SK-N-SH (cell line): ENCODE data around the gene TXNDC11. TPM values are rescaled to one million over a fixed set of nuclear protein-coding genes. Genes with fewer than 3 reads are reported as not detected.

Experiments used
- CTCF ChIA-PET: fragments of 300-600, 350-600 bp; formaldehyde crosslinking; extraction: SDS; loops from one replicate; lab custom pipeline; 2021; lab: Yijun Ruan, JAX
- POLR2A ChIA-PET: fragments of 350-600 bp; sonication (Branson Sonifier 250); formaldehyde crosslinking; extraction: SDS; loops from one replicate; lab custom pipeline; 2020; ENCODE audit warnings: antibody characterized with exemption, inconsistent platforms; lab: Yijun Ruan, JAX
- DNase-seq: peaks from one replicate; pipeline ENCODE4 v3.0.0; 2012
- H2AFZ ChIP-seq: fragments of 200-600 bp; sonication (generic); 2 replicates; pipeline ENCODE4 v1.8.1; 2016; ENCODE audit warnings: antibody characterized with exemption, mild to moderate bottlenecking, low read depth
- H3F3A ChIP-seq: fragments of 200-600 bp; sonication (generic); replicated peaks from 2 replicates; pipeline ENCODE3; 2016; ENCODE audit warnings: antibody characterized with exemption, mild to moderate bottlenecking; ENCODE audit not compliant: insufficient read depth
- H3K27ac ChIP-seq, 2 experiments: fragments of 200-500 bp in 1 of 2; fragments of 200-600 bp in 1 of 2; sonication (Bioruptor generic) in 1 of 2; sonication (generic), shearing (Covaris generic) in 1 of 2; 2 replicates each; pipeline versions ENCODE4 v1.5.1 to v1.6.1; 2014 to 2016; ENCODE audit warnings: low read depth in 2 of 2, inconsistent platforms in 1 of 2, low read length in 1 of 2, mild to moderate bottlenecking in 1 of 2, mixed read lengths in 1 of 2
- H3K27me3 ChIP-seq: fragments of 200-600 bp; sonication (generic), shearing (Covaris generic); 2 replicates; pipeline ENCODE4 v1.6.1; 2016; ENCODE audit warnings: mixed run types; ENCODE audit not compliant: insufficient read depth
- H3K36me3 ChIP-seq, 2 experiments: fragments of 200-500 bp in 1 of 2; fragments of 200-600 bp in 1 of 2; sonication (Bioruptor generic) in 1 of 2; sonication (generic) in 1 of 2; replicated peaks in 1 of 2; 2 replicates each; pipeline versions ENCODE3 to v1.5.1; 2014 to 2016; ENCODE audit warnings: low read length in 1 of 2, mild to moderate bottlenecking in 1 of 2; ENCODE audit not compliant: insufficient read depth in 2 of 2, control insufficient read depth in 1 of 2
- H3K4me1 ChIP-seq, 2 experiments: fragments of 200-500 bp in 1 of 2; fragments of 200-600 bp in 1 of 2; sonication (Bioruptor generic) in 1 of 2; sonication (generic), shearing (Covaris generic) in 1 of 2; 2 replicates each; pipeline versions ENCODE4 v1.5.1 to v1.6.1; 2014 to 2016; ENCODE audit warnings: low read depth in 1 of 2, low read length in 1 of 2, mixed run types in 1 of 2; ENCODE audit not compliant: insufficient read depth in 2 of 2, control insufficient read depth in 1 of 2
- H3K4me2 ChIP-seq: fragments of 200-600 bp; sonication (generic), shearing (Covaris generic); 2 replicates; pipeline ENCODE4 v1.6.1; 2017; ENCODE audit warnings: mixed run types
- H3K4me3 ChIP-seq, 2 experiments: fragments of 200-500 bp in 1 of 2; fragments of 200-600 bp in 1 of 2; sonication (Bioruptor generic) in 1 of 2; sonication (generic), shearing (Covaris generic) in 1 of 2; 2 replicates each; pipeline versions ENCODE4 v1.5.1 to v1.8.1; 2014 to 2016; ENCODE audit warnings: low read depth in 2 of 2, inconsistent platforms in 1 of 2, low read length in 1 of 2, mild to moderate bottlenecking in 1 of 2, mixed read lengths in 1 of 2, moderate library complexity in 1 of 2
- H3K79me2 ChIP-seq: fragments of 200-600 bp; sonication (generic); 2 replicates; pipeline ENCODE4 v1.8.1; 2017; ENCODE audit warnings: mild to moderate bottlenecking; ENCODE audit not compliant: insufficient read depth
- H3K9ac ChIP-seq: fragments of 200-600 bp; sonication (generic); 2 replicates; pipeline ENCODE4 v1.6.1; 2017; ENCODE audit warnings: mixed run types
- H3K9me2 ChIP-seq: fragments of 200-600 bp; sonication (generic); 2 replicates; pipeline ENCODE4 v1.6.1; 2017; ENCODE audit warnings: mixed run types
- H3K9me3 ChIP-seq: fragments of 200-600 bp; sonication (generic); 2 replicates; pipeline ENCODE4 v1.6.1; 2017; ENCODE audit warnings: mixed run types, mild to moderate bottlenecking, moderate library complexity
- H4K20me1 ChIP-seq: fragments of 200-600 bp; sonication (generic); 2 replicates; pipeline ENCODE4 v1.6.1; 2017; ENCODE audit warnings: mild to moderate bottlenecking, mixed run types; ENCODE audit not compliant: insufficient read depth
- CHD2 ChIP-seq: fragments of 150-350 bp; IDR thresholded peaks from 2 replicates; pipeline ENCODE4 v1.6.1; 2018; ENCODE audit warnings: low read length; ENCODE audit not compliant: partially characterized antibody
- CTCF ChIP-seq: fragments of 200-600 bp; sonication (generic); IDR thresholded peaks from 2 replicates; pipeline ENCODE4 v1.6.1; 2017; ENCODE audit warnings: antibody characterized with exemption, mild to moderate bottlenecking, moderate library complexity
- ELF1 ChIP-seq: IDR thresholded peaks from 2 replicates; pipeline ENCODE4 v1.4.0; 2012
- GATA2 ChIP-seq: sonication (generic); formaldehyde crosslinking; IDR thresholded peaks from 2 replicates; pipeline ENCODE4 v1.5.0; 2020; ENCODE audit warnings: mild to moderate bottlenecking, missing genetic modification reagents
- IRF3 ChIP-seq: fragments of 150-350 bp; IDR thresholded peaks from 2 replicates; pipeline ENCODE4 v1.6.1; 2016; ENCODE audit warnings: mild to moderate bottlenecking, low read depth, low read length
- JUND ChIP-seq: IDR thresholded peaks from 2 replicates; pipeline ENCODE4 v1.4.0; 2012
- MEF2A ChIP-seq: IDR thresholded peaks from 2 replicates; pipeline ENCODE4 v1.4.0; 2012; ENCODE audit warnings: low read depth, borderline replicate concordance
- NRF1 ChIP-seq: IDR thresholded peaks from 2 replicates; pipeline ENCODE4 v1.6.1; 2012; ENCODE audit warnings: low read depth, mild to moderate bottlenecking, low read length
- PBX3 ChIP-seq: IDR thresholded peaks from 2 replicates; pipeline ENCODE4; 2012
- RXRA ChIP-seq: IDR thresholded peaks from 2 replicates; pipeline ENCODE4 v1.4.0; 2012; ENCODE audit warnings: low read depth, mild to moderate bottlenecking, borderline replicate concordance
- SIN3A ChIP-seq: IDR thresholded peaks from 2 replicates; pipeline ENCODE4 v1.6.1; 2012; ENCODE audit warnings: low read depth, mild to moderate bottlenecking, low read length, moderate library complexity, borderline replicate concordance
- SMC3 ChIP-seq: IDR thresholded peaks from 2 replicates; pipeline ENCODE4 v1.6.1; 2012; ENCODE audit warnings: low read depth, low read length, improper control_type of control experiment
- TCF12 ChIP-seq: IDR thresholded peaks from 2 replicates; pipeline ENCODE4 v1.4.0; 2012
- TEAD4 ChIP-seq: IDR thresholded peaks from 2 replicates; pipeline ENCODE4 v1.4.0; 2012; ENCODE audit warnings: mild to moderate bottlenecking, borderline replicate concordance; ENCODE audit not compliant: insufficient read depth
- USF2 ChIP-seq: fragments of 150-350 bp; IDR thresholded peaks from 2 replicates; pipeline ENCODE4 v1.6.1; 2017; ENCODE audit warnings: antibody characterized with exemption, low read length, low read depth, borderline replicate concordance
- YY1 ChIP-seq: IDR thresholded peaks from 2 replicates; pipeline ENCODE4 v1.4.0; 2012; ENCODE audit warnings: low read depth, mild to moderate bottlenecking
- ZBTB33 ChIP-seq: IDR thresholded peaks from 2 replicates; pipeline ENCODE4 v1.4.0; 2012; ENCODE audit warnings: low read depth, borderline replicate concordance
- WGBS: methylation state at CpG from one replicate; pipeline ENCODE4 v1.1.6; 2017; ENCODE audit warnings: low lambda C conversion rate; 5-methylcytosine and 5-hydroxymethylcytosine counted together
- polyA plus RNA-seq, 3 experiments: library from polyadenylated mRNA; depleted of rRNA; stranded (reverse); fragments of >200 nt; gene quantifications; 2 replicates each; pipeline ENCODE4 v1.2.3, GENCODE V29; 2012

TXNDC11 gene
- polyA plus RNA-seq, 1 of the 3 experiments (the other 2 are of a cell fraction), result 37.0 TPM

DNA sequence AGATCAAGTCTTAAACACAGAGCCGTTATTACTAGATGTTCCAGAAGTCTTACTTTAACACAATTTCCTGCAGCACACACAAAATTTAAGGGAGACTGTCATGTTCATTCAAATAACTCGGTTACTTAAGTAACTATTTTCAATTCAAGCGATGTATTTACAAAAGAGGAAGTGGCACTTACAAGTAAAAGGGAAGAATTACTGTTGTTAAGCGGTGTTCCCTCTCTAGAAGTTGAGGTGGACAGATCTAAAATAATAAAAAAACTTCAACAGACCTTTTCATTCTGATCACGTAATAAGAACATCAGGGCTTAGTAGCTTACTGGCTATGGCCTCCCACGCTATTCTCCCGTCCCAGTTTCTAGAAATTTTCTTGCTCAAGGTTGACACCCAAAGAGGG, 26.2 kb upstream of the TXNDC11 start:
- peaks cover 59 to 86% of the 10 kb centered on the region in 2 experiments for H3K36me3 ChIP-seq
- no peak overlapping the region for H3K27ac ChIP-seq
- H2AFZ ChIP-seq, result no peak overlapping the region
- no peak overlapping the region for H3K9ac ChIP-seq
- no peaks in the 10 kb centered on the region for H3K4me1 ChIP-seq
- TF ChIP-seq IRF3 (no peak), ELF1 (no peak), SMC3 (no peak)
- H3K4me3 ChIP-seq, result no peak overlapping the region
- no peaks in the 10 kb centered on the region for H4K20me1 ChIP-seq
- H3K27me3 ChIP-seq, result no peaks in the 10 kb centered on the region
- H3K79me2 ChIP-seq, result peaks cover 21% of the 10 kb centered on the region
- ChIA-PET POLR2A (no interaction called here), CTCF (no interaction called here)
- no peaks in the 10 kb centered on the region for H3K9me2 ChIP-seq
- peaks cover 18% of the 10 kb centered on the region for H3F3A ChIP-seq
- DNase-seq, result no peak
- H3K4me2 ChIP-seq, result no peak overlapping the region
- 91% methylated on average over 7 of the region's 7 CpGs for WGBS
- H3K9me3 ChIP-seq, result no peaks in the 10 kb centered on the region

DNA sequence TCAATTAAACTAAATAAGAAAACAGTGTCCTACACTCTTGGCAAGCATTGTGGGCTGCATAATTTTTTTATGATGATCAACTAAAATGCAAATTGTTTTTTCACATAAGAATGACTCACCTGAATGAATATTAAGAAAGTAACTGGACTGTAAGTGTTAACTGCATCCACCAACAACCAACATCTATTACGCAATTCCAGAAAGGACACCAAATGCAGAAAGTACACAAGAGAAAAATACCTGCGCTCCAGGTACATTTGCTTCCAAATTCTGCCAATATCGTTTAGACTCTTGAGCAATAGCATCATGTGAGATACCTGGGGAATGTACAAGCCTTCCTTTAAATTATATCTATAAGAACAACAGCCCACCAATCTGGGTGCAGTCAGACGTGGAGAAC, 19.8 kb upstream of the TXNDC11 start:
- H3K27ac ChIP-seq, result no peak overlapping the region
- no peaks in the 10 kb centered on the region for H3K4me1 ChIP-seq
- peaks cover 3% of the 10 kb centered on the region; the same call in 1 of the 2 replicates for H3K79me2 ChIP-seq
- 97% methylated on average over 4 of the region's 4 CpGs for WGBS
- no peak overlapping the region for H2AFZ ChIP-seq
- peaks cover 76 to 82% of the 10 kb centered on the region in 2 experiments for H3K36me3 ChIP-seq
- no peak overlapping the region for H3K4me2 ChIP-seq
- no peaks in the 10 kb centered on the region for H3K9me2 ChIP-seq
- ChIA-PET CTCF (interaction anchor here (1.2 kb wide), 1 partner anchor 19 kb away, joined by 3 read pairs; the partner anchor contains the start of gene TXNDC11), POLR2A (no interaction called here)
- no peak for DNase-seq
- H3K27me3 ChIP-seq, result no peaks in the 10 kb centered on the region
- peaks cover 25% of the 10 kb centered on the region for H3F3A ChIP-seq
- H3K9me3 ChIP-seq, result no peaks in the 10 kb centered on the region
- H3K9ac ChIP-seq, result no peak overlapping the region
- no peak overlapping the region for H3K4me3 ChIP-seq
- H4K20me1 ChIP-seq, result no peaks in the 10 kb centered on the region
- TF ChIP-seq TEAD4, result no peak
- TF ChIP-seq ZBTB33, result no peak
- no peak for TF ChIP-seq SIN3A
- no peak for TF ChIP-seq JUND
- TF ChIP-seq MEF2A, result no peak
- TF ChIP-seq USF2, result no peak
- TF ChIP-seq RXRA, result no peak
- no peak for TF ChIP-seq GATA2 (CRISPR knock-in tag)
- no peak for TF ChIP-seq PBX3
- TF ChIP-seq IRF3, result no peak
- no peak for TF ChIP-seq CTCF
- TF ChIP-seq NRF1, result no peak
- TF ChIP-seq YY1, result no peak
- no peak for TF ChIP-seq TCF12
- TF ChIP-seq CHD2, result no peak
